Progenitor cell of endocrine pancreas (in vitro differentiated cells): ENCODE measurements around the gene TFR2. TPM values are rescaled to one million over a fixed set of nuclear protein-coding genes. Genes with fewer than 3 reads are reported as not detected.

Experiments
- DNase-seq: peaks from one replicate; pipeline ENCODE4 v3.0.0; 2021; ENCODE audit warnings: low spot score; ENCODE audit not compliant: unreplicated experiment
- H3K27ac Mint-ChIP-seq: 2 replicates; pipeline ENCODE4 v1.8.0; 2021; ENCODE audit warnings: mild to moderate bottlenecking, moderate library complexity, mixed read lengths
- H3K27me3 Mint-ChIP-seq: 2 replicates; pipeline ENCODE4 v1.8.0; 2021; ENCODE audit warnings: mixed read lengths
- H3K36me3 Mint-ChIP-seq: 2 replicates; pipeline ENCODE4 v1.8.0; 2022; ENCODE audit warnings: mixed read lengths; ENCODE audit not compliant: insufficient read depth
- H3K4me1 Mint-ChIP-seq: 2 replicates; pipeline ENCODE4 v1.8.0; 2021; ENCODE audit warnings: low read depth, mixed read lengths
- H3K4me3 Mint-ChIP-seq: 2 replicates; pipeline ENCODE4 v1.8.0; 2021; ENCODE audit warnings: low read depth, mild to moderate bottlenecking, moderate library complexity, mixed read lengths
- H3K9me3 Mint-ChIP-seq: 2 replicates; pipeline ENCODE4 v1.8.0; 2021; ENCODE audit warnings: low read depth, mixed read lengths
- total RNA-seq: library from RNA; stranded (reverse); gene quantifications from 2 replicates; pipeline ENCODE4 v1.2.1, GENCODE V29; 2021
- TF ChIP-seq, protein P1 (sequence below): fragments of 200-600 bp; sonication (generic); IDR thresholded peaks from one replicate; pipeline ENCODE4 v1.5.0; 2021; ENCODE audit warnings: antibody characterized with exemption, mild to moderate bottlenecking; ENCODE audit not compliant: unreplicated experiment

Gene TFR2
- total RNA-seq, 1 donor from 2014 or later: 0.93 TPM

DNA sequence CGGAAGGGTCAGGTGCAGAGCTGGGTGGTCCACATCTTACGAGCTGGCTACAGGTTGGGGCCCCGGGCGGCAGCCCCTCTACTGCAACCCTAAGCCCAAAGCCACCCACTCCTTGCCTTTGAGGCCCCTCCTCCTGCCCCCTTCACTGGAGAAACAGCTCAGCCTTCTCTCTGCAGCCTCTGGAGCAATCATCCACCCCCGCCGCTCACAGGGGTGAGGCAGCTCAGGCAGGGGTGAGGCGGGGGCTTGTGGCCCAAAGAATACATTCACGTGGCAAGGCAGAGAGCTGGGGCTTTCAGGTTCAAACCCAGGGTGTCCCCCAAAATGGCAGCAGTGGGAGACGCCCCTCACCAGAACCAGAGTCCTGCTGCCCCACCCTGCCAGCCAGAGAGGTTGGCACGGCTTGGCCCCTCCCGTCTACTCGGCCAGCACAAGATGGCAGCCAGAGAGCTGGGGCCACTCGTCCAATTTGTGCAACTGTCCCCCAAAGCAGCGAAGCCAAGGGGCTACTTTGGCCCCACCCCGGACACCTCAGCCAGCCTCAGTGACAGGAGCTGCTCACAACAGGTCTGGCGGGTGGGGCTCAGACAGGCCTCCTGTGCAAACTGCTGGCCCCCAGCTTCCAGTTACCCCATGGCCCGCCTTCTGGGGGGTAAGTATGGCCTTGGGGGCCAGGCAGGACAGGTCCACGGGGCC is 39.4 kb upstream of the TFR2 start:
- DNase-seq: no peak
- no peak overlapping the region for H3K4me3 Mint-ChIP-seq
- no peak overlapping the region for H3K27ac Mint-ChIP-seq
- H3K36me3 Mint-ChIP-seq: peaks cover 10% of the 10 kb centered on the region
- H3K9me3 Mint-ChIP-seq: no peaks in the 10 kb centered on the region
- no peaks in the 10 kb centered on the region for H3K27me3 Mint-ChIP-seq
- peaks cover 2% of the 10 kb centered on the region for H3K4me1 Mint-ChIP-seq
- TF ChIP-seq, protein P1, sequence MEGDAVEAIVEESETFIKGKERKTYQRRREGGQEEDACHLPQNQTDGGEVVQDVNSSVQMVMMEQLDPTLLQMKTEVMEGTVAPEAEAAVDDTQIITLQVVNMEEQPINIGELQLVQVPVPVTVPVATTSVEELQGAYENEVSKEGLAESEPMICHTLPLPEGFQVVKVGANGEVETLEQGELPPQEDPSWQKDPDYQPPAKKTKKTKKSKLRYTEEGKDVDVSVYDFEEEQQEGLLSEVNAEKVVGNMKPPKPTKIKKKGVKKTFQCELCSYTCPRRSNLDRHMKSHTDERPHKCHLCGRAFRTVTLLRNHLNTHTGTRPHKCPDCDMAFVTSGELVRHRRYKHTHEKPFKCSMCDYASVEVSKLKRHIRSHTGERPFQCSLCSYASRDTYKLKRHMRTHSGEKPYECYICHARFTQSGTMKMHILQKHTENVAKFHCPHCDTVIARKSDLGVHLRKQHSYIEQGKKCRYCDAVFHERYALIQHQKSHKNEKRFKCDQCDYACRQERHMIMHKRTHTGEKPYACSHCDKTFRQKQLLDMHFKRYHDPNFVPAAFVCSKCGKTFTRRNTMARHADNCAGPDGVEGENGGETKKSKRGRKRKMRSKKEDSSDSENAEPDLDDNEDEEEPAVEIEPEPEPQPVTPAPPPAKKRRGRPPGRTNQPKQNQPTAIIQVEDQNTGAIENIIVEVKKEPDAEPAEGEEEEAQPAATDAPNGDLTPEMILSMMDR: no peak

DNA sequence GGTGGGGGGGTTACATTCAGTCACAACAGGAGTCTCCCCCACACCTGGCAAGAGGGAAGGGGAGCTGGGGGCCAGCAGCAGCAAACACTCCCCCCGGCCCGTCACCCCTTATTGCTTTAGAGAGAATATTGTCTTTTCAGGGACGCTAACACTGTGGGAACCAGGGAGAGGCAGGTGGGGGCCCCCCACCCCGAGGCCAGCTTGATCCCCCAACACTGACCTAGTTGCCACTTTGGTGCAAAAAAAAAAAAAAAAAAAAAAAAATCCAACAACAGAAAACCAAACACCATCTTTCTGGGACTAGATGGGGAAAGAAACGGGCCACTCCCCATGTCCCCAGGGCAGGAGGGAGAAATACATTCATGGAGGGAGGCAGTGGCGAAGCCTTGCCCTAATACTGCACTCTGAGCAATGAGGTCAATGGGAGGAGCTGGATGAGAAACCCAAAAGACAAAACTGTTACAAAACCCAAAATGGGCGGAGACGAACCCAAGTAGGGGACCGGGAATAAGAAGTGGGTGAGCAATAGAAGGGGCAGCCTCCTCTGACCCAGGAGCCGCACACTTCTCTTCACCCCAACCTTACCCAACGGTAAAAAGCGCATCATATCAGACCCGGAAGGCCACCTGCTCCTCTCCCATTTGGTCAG is 38.7 kb upstream of the TFR2 start:
- peaks cover 8% of the 10 kb centered on the region for H3K36me3 Mint-ChIP-seq
- DNase-seq: no peak
- H3K4me1 Mint-ChIP-seq: peaks cover 2% of the 10 kb centered on the region
- H3K9me3 Mint-ChIP-seq: no peaks in the 10 kb centered on the region
- peak overlapping the region; percentile 76 for H3K27ac Mint-ChIP-seq
- TF ChIP-seq, protein P1: no peak
- no peak overlapping the region for H3K4me3 Mint-ChIP-seq
- no peaks in the 10 kb centered on the region for H3K27me3 Mint-ChIP-seq

DNA sequence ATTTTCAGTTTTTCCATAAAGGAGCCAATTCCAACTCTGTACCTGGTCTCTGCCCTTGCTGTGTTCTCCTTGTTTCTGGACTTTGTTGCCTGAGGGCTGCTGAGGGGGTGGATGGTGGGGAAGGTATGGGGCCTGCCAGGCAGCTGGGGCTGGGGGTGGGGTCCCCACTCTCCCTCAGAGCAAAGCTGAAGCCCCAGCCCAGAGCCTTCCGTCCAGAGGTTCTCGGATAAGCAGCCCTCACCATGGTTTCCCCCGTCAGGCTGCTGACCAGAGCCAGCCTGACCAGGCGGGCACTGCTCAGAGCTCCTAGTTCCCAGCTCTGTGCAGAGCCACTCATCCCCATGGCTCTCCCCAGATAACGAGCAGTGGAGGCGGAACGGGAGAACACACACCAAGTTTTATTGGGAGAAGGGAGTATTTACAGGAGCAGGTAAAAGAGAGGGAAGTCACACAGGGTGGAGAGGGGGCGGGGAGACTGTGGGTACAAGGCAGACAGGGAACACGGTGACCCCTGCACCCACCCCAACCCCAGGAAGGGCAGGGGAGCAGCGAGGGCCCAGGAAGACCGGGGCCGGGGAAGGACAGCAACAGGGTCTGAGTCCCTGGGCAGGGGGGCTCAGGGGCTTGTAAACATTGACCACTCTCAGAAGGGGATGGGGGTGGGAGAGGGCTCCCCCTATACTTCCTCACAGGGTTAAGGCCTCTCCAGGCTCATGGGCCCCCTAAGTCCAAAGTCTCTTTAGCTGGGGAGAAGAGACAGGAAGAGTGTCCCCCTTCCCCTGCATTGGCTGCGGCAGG is 38.0 kb upstream of the TFR2 start:
- no peaks in the 10 kb centered on the region for H3K9me3 Mint-ChIP-seq
- TF ChIP-seq, protein P1: no peak
- DNase-seq: no peak
- no peak overlapping the region for H3K27ac Mint-ChIP-seq
- H3K4me1 Mint-ChIP-seq: peaks cover 2% of the 10 kb centered on the region
- no peaks in the 10 kb centered on the region for H3K27me3 Mint-ChIP-seq
- H3K36me3 Mint-ChIP-seq: peaks cover 8% of the 10 kb centered on the region
- H3K4me3 Mint-ChIP-seq: no peak overlapping the region

DNA sequence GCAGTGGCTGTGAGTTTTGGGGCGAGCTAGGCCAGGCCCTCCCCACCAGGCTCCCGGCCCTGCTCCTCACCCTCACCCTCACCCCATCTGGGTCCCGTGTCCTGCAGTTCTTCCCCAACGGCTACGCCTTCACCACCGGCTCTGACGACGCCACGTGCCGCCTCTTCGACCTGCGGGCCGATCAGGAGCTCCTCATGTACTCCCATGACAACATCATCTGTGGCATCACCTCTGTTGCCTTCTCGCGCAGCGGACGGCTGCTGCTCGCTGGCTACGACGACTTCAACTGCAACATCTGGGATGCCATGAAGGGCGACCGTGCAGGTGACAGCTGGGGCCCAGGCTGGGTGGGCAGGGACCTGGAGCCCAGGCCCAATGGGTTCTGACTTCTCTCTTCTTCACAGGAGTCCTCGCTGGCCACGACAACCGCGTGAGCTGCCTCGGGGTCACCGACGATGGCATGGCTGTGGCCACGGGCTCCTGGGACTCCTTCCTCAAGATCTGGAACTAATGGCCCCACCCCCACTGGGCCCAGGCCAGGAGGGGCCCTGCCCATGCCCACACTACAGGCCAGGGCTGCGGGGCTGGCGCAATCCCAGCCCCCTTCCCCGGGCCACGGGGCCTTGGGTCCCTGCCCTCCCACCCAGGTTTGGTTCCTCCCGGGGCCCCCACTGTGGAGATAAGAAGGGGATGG is 37.1 kb upstream of the TFR2 start:
- peaks cover 2% of the 10 kb centered on the region for H3K4me1 Mint-ChIP-seq
- no peaks in the 10 kb centered on the region for H3K27me3 Mint-ChIP-seq
- no peak for DNase-seq
- H3K36me3 Mint-ChIP-seq: peaks cover 8% of the 10 kb centered on the region
- H3K9me3 Mint-ChIP-seq: no peaks in the 10 kb centered on the region
- no peak overlapping the region for H3K27ac Mint-ChIP-seq
- TF ChIP-seq, protein P1: no peak
- peak overlapping the region; percentile 29 for H3K4me3 Mint-ChIP-seq
